ENCODE measurements around the gene MESP2. TPM values are rescaled to one million over a fixed set of nuclear protein-coding genes. Genes with fewer than 3 reads are reported as not detected.

The MESP2 gene
- total RNA-seq, 1 donor from 2014 or later = not detected

DNA sequence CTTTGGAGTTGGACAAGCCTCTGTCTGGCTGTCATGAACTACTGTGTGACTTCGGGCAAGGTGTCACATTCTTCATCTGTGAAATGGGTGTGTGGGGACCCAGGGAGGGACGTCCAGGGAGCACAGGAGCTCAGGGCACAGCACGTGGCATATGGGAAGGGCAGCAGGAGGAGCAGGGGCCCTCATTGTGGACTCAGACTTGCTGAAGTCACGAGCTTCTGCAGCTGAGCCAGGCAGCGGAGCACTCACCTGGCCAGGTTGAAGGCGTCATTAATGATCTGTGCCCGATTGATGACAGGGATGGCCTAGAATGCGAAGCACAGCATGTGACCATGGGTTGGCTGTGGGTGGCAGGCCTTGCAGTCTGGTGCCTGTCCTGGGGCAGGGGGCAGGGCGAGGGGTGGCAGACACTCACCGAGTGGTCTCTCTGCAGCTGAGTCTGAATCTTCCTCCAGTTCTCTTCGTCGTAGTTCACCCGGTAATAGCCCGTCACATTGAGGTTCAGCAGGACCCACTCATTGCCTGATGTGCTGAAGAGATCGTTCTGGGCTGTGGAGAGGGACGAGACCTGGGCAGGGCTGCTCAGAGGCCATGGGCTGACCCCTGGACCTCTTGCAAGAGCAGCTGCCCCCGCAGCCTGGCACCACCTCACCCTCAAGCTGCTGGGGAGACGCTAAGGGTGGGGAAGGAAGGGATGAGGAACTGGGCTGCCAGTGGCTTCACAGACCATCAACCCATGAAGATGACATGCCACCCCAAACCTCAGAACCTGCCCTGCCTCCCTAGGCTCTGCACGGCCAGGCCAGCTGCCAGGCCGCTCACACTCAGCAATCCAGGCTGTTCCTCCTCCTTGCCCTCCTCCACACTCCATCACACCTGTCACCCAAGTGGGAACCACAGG is 23.1 kb downstream of the MESP2 start:
- intact Hi-C loops (cut with micrococcal nuclease) = no loop called here

DNA sequence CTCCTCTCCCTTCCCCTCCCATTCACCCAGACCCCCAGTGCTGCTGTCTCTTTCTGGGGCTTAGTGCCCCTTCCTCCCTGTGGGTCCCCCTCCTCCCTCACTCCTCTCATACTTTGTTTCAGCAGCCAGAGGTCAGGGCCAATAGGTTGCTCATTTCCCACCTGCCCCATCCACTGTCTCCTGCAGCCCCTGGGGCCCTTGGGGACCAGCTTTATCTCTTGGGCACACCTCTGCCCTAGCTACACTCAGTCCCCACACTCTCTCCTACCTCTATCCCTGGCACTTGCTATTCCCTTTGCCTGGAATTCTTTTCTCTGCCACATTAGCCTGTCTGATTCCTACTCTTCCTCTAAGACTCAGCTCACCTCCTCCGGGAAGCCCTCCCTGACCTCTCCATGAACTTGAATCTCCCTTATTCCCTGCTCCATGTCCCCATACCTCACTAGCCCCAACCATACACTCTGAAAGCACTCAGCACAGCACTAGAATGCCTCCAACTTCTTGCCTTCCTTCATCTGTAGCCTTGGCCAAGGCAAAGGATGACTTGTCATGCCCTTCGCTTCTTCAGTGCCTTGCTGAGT is 23.9 kb downstream of the MESP2 start:
- intact Hi-C loops (cut with micrococcal nuclease) = no loop called here

DNA sequence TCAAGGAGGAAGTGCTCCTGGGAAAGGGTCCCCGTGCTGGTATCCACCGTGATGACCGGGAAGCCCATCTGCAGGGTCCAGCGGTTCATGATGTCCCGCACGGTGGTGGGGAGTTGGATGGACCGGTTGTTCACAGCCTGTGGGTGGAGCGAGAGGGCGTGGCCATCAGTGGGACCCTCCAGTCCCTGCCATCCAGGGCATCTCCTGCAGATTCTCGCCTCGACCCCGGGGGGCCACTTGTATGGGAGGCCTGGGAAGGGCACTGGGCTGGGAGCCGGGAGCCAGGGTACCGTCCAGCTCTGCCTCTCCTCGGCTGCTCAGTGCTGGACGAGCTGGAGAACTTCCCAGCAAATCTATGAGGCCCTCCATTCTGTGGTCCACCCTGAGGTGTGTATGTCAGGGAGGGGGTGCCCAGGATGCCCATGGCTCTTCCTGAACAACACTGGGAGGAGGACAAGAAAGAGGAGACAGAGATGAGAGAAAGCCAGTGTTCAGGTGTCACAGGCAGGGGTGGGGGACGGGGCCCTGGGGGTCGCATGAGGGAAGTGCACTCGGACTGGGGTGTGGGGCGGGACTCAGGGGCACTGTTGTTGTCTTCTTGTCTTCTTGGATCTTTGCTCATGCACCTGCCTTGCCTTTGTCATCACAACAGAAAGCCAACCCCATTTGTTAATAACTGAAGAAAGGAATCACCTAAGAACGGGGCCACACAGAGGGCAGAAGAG is 25.5 kb downstream of the MESP2 start:
- intact Hi-C loops (cut with micrococcal nuclease) = no loop called here

DNA sequence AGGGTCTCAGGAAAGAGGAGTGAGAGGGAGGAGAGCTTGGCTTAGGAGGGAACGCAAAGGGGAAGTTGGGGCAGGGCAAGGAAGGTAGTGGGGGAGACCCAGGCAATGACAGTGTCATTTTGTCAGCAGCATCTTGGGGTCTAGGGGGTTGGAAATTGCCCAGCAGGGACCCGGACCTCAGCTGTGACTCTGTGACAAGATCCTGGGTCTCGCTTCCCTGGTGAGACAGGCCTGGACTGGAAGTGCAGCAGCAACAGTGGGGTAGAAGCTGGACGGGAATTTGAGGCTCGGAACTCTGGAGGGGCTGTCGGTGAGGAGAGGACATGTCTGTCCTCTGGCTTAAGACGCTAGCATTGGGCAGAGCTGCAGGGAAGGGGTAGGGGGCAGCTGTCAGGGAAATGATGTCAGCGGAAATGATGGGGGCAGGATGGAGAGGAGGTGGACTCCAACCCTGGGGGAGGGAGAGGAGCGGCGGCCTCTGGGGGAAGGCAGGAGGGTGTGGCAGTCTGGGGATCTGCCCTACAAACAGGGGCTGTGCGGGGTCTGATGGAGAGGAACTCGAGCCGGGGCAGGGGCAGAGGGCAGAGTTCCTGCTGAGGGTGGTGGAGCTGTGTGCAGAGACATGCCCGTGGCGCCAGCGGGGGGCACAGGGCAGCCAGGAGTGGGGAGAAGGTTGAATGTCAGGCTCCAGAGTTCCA is 26.2 kb downstream of the MESP2 start:
- intact Hi-C loops (cut with micrococcal nuclease) = no loop called here

DNA sequence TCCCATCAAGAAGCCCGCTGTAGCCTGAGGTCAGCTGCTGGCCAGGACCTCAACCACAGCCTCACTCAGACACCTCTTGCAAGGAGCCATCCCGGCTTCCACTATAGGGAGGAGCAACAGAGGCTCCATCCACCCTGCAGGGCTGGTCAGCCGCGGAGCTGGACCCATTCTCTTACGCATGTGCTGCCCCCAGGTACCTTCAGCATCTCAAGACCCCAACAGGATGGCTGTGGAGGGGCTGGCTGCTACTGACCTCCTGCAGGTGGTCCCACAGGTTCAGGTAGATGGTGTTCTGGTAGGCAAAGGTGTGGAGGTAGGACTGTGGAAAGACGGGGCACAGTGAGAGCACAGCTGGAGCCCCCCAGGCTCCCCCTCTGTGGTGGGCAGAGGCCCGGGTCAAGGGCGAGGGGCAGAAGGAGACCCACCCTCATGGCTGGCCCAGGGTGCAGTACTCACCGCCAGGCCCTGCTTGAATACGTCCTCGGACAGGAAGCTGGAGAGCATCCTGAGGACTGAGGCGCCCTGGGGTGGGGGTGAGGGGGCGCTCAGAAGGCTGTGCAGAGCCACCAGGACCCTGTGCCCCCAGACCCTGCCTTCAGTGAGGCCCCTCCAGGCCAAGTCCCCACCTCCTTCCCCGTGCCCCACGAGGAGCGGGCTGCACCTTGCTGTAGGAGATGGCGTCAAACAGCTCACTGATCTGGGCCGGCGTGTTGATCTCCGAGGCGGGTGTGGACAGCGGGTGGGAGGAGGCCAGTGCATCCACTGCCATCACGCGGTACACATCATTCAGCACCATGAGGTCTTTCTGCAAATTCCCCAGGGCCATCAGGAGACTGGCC is 27.1 kb downstream of the MESP2 start:
- intact Hi-C loops (cut with micrococcal nuclease) = no loop called here

DNA sequence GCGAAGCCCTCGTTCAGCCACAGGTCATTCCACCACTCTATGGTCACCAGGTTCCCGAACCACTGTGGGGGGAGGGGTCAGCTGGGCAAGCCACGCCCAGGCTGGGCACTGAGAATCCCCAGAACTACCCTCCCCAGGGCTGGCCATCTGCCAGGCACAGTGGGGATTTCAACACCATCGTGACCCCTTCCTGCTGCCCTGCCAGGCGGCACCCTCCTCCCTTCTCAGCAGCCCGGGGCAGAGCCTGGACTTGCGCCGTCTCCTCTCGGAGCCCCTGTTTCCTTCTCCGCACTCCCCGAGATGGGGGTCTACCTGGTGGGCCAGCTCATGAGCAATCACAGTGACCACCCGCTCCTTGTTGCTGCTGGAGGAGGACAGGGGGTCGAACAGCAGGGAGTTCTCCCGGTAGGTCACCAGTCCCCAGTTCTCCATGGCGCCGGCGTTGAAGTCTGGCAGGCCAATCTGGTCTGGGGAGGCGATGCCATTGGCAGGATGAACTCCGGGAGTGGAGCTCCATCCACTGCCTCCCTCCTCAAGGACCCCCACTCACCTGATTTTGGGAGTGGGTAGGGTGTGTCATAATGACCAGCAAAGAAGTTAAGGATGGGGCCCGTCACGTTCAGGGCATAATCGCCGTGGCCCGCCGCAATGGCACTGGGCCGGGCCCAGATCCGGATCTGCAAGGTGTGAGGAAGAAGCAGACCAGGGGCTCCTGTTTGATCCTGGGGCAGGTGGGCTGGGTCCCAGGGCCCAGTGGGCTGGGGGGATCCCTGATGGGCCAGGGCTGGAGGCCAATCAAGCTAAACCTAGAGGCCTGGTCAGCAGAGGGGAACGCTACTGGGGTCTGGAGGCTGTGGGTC is 28.0 kb downstream of the MESP2 start:
- intact Hi-C loops (cut with micrococcal nuclease) = no loop called here

DNA sequence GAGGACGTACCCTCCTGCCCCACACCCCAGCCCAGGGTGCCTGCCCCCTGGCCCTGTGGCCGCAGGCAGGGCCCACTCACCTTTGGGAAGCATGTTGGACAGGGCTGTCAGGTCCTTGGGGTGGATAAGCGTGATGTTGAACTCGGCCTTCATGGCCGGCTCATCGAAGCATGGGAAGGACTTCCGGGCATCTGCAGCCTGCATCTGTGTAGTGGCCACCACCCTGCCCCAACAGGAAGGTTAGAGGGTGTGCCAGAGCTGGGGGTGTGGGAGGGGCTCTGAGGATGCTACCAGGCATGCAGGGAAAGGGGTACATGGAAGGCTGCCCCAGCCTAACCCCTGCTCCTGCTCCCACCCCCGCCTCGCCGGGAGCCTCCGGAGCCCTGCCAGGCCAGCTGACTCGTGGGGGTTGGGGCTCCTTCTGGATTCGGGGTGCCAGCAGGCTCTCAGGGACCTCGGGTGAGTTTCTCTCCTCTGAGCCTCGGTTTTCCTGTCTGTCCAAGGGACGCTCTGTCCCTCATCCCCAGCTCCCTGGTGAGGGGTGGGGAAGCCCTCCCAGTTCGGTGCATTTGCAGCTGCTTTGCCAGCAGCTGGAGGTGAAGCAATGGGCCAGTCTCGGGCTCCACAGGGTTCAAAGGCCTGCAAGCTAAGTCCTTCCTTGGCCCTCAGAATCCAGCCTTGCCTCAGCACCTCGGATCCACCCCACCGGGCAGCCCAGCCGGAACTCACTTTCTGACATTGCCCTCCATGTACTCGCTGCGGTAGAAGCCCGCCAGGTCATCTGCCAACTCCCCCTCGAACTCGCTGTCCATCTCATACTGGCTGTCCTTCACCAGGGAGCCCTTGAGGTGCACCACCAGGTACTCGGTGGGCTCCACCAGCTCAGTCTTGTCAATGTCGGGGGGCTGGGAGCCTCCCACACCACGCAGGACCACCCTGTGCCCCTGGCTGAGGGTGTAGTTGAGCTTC is 29.4 kb downstream of the MESP2 start:
- intact Hi-C loops (cut with micrococcal nuclease) = no loop called here

DNA sequence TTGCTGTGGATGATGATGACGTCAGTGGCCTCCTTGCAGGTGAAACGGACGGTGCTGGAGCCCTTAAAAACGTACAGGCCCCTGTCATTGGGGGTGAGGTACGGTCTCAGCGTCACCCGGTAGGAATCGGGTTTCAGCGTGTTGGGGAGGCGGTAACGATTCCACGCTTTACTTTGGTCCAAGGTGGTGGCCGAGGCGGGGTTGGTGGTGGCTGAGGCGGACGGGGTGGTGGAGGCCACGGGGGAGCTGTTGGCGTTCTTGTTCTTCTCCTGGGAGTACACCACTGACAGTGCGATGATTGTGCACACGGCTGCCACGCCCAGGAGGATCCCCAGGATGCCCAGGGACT is 30.1 kb downstream of the MESP2 start:
- intact Hi-C loops (cut with micrococcal nuclease) = no loop called here

DNA sequence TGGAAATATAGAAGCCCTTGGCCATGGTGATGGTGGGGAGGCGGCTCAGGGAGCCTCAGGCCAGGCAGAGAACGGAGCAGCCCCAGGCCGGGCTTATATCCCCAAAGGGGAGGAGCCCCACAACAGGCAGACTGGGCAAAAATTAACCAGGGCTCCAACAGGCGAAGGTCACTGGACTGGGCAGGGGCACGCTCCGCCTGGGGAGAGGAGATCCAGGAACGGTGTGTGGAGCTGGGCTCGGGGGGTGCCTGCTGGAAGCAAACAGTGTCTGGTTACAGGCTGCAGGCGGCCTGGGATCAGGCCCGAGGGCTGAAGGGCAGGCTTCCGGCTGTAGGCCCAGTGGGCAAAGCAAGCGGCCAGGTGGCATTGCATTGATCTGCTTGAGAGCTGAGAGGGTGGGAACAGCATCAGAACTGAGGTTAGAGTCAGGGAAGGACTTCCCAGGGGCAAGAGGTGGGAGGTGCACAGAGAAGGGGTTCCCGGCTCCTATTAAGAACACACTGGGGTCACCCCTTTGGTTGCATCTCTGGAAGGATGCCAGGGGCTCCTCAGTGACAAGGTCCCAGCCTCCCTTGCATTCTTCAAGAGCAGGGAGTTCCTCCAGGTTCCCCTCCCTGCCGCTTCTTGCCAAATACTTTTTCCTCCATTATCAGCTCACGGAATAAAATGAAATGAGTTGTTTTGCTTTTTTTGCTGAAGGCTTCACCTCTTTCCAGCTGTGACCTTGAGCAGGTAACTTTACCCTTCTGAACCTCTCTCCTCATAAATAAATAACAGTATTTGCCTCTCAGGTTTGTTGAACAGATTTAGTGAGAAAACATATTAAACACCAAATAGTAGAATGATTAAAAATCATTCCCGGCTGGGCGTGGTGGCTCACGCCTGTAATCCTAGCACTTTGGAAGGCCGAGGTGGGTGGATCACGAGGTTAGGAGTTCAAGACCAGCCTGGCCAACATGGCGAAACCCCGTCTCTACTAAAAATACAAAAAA is 30.7 kb downstream of the MESP2 start:
- intact Hi-C loops (cut with micrococcal nuclease) = no loop called here

DNA sequence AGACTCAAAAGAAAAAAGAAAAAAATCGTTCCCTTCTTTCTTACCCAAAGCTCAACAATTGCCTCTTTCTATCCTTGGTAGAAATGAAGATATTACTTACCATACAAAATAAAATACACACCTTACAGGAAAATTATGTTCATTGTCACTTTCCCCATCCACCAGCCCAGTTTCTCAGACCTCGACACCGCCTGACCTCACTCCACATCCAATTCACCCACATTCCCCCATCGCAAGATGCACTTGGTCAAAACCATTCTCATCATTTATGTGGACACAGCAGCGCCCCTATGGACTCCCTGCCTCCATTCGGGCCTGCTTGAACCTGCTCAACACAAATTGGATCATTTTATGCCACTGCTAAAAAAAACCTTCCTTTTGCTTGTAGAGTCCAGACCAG is 31.6 kb downstream of the MESP2 start:
- intact Hi-C loops (cut with micrococcal nuclease) = no loop called here

DNA sequence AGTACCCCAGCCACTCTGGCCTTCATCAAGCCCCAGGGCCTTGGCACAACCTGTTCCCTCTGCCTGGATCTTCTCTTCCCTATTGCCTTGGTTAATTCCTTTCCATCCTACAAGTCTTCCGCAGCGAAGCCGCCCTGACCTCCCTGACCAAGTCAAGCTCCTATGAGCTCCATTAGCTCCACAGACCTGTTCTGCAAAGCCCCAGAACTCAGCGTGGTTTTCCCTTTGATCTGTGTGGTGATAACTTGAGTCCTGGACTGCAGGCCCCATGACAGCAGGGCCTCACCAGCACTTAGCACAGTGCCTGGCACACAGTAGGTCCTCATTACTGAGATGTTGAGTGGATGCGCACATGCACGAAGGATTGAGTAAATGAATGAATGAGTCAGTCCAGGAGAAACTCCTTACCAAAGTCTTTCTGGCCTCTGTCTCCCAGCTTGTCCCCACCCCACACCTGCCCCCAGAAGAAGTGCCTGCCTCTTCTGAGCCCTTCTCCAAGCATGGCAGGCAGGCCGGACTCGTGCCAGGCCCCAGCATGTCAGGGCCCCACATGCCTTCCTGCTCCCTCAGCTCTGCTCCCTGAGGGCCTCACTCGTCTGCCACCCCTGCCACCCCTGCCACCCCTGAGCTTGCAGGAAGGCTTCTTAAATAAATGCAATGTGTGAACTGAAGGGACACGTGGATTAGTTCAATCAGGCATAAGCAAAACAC is 32.2 kb downstream of the MESP2 start:
- intact Hi-C loops (cut with micrococcal nuclease) = no loop called here

DNA sequence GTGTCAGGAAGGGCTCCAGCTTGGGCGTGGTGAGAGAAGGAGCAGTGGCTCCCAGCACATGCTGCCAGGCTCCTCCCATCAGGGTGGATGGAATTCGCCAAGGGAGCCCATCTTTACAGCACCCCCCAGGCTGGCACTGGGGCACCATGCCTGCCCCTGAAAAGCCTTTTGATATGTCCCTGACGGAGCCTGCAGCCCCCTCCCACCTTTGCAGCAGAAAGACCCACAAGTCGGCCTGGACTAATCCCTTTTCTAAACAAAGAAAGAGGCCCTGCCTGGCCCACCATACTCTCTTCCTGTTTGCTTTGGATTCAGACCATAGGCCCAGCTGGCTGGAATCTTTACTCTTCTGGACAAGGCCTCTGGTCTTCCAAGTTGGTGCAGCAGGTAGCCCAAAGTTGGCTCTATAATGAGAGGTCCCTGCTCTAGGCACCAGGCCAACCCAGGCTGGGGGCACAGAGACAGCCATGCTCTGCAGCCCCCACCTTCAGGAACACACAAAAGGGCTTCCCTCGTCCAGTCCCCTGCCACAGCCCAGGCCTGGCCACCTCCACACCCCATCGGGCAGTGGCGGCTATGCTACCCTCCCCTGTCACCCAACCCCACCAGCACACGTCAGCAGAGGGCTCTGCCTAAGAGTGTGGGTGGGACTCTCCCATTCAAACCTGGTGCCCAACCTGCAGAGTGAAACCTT is 33.1 kb downstream of the MESP2 start:
- intact Hi-C loops (cut with micrococcal nuclease) = no loop called here

DNA sequence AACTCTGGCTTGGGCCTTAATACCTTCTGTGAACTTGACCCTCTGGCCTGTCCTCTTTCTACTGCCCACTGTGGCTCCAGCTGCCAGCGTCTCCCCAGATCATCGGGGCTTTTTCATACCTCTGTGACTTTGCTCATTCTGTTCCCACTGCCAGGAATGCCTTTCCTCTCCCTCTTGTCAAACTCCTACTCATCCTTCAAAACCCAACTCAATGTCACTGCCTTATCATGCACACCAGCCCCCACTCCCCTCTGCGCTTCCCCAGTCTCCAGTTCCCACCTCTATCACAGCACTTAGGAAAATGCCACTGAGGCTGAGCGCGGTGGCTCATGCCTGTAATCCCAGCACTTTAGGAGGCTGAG is 33.6 kb downstream of the MESP2 start:
- intact Hi-C loops (cut with micrococcal nuclease) = no loop called here

DNA sequence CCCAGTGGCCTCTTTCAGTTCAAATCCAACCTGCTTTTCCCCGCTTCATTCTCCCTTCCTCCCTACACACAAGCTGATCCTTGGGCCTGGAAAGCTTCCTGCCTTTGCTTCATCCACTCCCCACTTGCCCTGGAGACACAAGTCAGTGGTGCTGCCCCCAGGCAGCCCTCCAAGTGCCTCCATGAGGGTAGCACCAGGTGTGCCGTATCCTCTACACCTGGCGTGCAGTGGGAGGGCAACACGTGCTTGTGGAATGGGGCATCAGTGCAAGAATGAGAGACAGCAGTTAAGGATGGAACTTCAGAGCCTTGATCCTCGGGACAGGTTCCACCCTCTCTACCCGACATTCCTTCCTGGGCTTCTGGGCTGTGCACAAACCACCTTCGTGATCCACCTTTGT is 34.7 kb downstream of the MESP2 start:
- intact Hi-C loops (cut with micrococcal nuclease) = no loop called here

DNA sequence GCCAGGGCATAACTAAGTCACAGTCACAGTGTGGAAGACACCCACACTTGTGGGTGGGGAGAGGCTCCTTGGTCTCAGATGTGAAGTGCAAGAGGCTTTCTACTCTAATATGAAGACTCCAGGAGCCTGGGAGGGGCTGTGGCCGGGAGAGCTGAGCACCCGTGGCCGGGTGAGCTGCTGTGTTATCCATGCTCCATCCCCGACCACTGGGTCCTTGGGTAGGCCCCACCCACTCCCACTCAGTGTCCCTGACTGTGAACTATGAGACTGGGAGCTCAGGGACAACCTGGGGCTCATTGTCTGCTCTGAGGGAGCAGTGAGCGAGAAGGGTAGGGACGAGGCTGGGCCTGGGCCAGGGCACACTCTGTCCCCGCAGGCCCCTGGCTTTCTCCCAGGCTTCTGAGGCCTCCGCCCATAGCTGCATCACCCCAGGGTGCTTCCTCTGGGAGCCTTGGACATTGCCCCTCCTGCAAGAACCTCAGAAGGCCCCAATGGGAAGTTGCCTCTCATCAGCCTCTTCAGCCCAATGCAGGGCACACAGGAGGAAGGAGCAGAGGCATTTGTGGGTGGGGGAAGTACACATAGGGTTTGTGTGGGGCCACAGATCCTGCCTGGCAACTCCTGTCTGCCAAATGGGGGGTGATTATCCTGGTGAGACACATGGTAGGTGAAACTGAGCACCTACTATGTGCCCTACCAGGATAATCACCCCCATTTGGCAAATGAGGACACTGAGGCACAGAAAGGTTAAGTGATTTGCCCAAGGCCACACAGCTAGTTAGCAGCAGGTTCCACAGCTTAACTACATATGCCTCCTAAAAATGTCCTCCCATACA is 36.1 kb downstream of the MESP2 start:
- intact Hi-C loops (cut with micrococcal nuclease) = no loop called here

Data from T-helper 2 cell treated with Interferon-gamma antibody and Interleukin-4, amounts not matched to agents 100 ng/mL and 5 ng/mL, for 36 hours (primary cell).